Mesendoderm (in vitro differentiated cells): ENCODE data around the gene METTL1.
A peak's percentile ranks its signal among the peaks of the same experiment; 100 is the strongest.

Experiments
- DNase-seq: peaks from one replicate; pipeline ENCODE4 v3.0.0; 2013
- H2AK5ac ChIP-seq: 2 replicates; pipeline ENCODE4 v1.6.1; 2013; ENCODE audit warnings: low read length, inconsistent platforms
- H2BK120ac ChIP-seq: 2 replicates; pipeline ENCODE4 v1.6.1; 2013; ENCODE audit warnings: low read depth, mild to moderate bottlenecking, low read length, moderate library complexity, mixed read lengths
- H2BK15ac ChIP-seq: replicated peaks from 2 replicates; pipeline ENCODE4 v1.6.1; 2013; ENCODE audit warnings: low read depth, mild to moderate bottlenecking, moderate library complexity
- H2BK5ac ChIP-seq: 2 replicates; pipeline ENCODE4 v1.6.1; 2013; ENCODE audit warnings: low read length, inconsistent platforms
- H3K18ac ChIP-seq: 2 replicates; pipeline ENCODE4 v1.6.1; 2013; ENCODE audit warnings: mild to moderate bottlenecking, low read length, mixed read lengths
- H3K23ac ChIP-seq: one replicate; pipeline ENCODE4 v1.6.1; 2013; ENCODE audit warnings: low read length
- H3K27ac ChIP-seq: 2 replicates; pipeline ENCODE4 v1.5.1; 2013; ENCODE audit warnings: low read depth, mild to moderate bottlenecking, inconsistent platforms, low read length, moderate library complexity
- H3K27me3 ChIP-seq: 2 replicates; pipeline ENCODE4 v1.6.1; 2013; ENCODE audit warnings: low read length, control low read depth, mild to moderate bottlenecking, inconsistent platforms; ENCODE audit not compliant: insufficient read depth, poor library complexity
- H3K36me3 ChIP-seq: 2 replicates; pipeline ENCODE4 v1.6.1; 2013; ENCODE audit warnings: low read length, inconsistent platforms; ENCODE audit not compliant: control insufficient read depth, insufficient read depth
- H3K4ac ChIP-seq: one replicate; pipeline ENCODE4 v1.6.1; 2013; ENCODE audit warnings: low read depth, mild to moderate bottlenecking, low read length, moderate library complexity
- H3K4me1 ChIP-seq: 2 replicates; pipeline ENCODE4 v1.6.1; 2013; ENCODE audit warnings: low read depth, low read length, inconsistent platforms; ENCODE audit not compliant: control insufficient read depth
- H3K4me2 ChIP-seq: 2 replicates; pipeline ENCODE4 v1.6.1; 2013; ENCODE audit warnings: low read length
- H3K4me3 ChIP-seq: 2 replicates; pipeline ENCODE4 v1.5.1; 2013; ENCODE audit warnings: mild to moderate bottlenecking, low read length
- H3K56ac ChIP-seq: one replicate; pipeline ENCODE4 v1.6.1; 2013; ENCODE audit warnings: low read length
- H3K79me1 ChIP-seq: 2 replicates; pipeline ENCODE4 v1.6.1; 2013; ENCODE audit warnings: low read length, inconsistent platforms
- H3K79me2 ChIP-seq: 2 replicates; pipeline ENCODE4 v1.6.1; 2013; ENCODE audit warnings: mild to moderate bottlenecking, low read length; ENCODE audit not compliant: control insufficient read depth, insufficient read depth
- H3K9ac ChIP-seq: 2 replicates; pipeline ENCODE4 v1.6.1; 2013; ENCODE audit warnings: low read length, inconsistent platforms
- H4K5ac ChIP-seq: one replicate; pipeline ENCODE4 v1.6.1; 2013; ENCODE audit warnings: low read length
- H4K8ac ChIP-seq: one replicate; pipeline ENCODE4 v1.6.1; 2013; ENCODE audit warnings: low read depth, mild to moderate bottlenecking, control low read depth, low read length, moderate library complexity
- WGBS: extraction: QIAGEN DNeasy Blood & Tissue Kit; methylation state at CpG from one replicate; pipeline ENCODE4 v1.1.7; 2013; ENCODE audit warnings: low lambda C conversion rate, missing lambda C conversion rate; ENCODE audit not compliant: insufficient coverage; ENCODE audit errors: extremely low coverage; 5-methylcytosine and 5-hydroxymethylcytosine counted together

Gene METTL1

GRCh38 chr12:57737467-57738460 is 34.1 kb downstream of the METTL1 start:
- Histone ChIP-seq H3K18ac (no peak overlapping the region), H4K5ac (no peak overlapping the region), H3K56ac (no peak overlapping the region), H2BK5ac (no peak overlapping the region), H3K9ac (no peak overlapping the region), H3K79me2 (no peaks in the 10 kb centered on the region), H3K4me2 (peak overlapping the region; percentile 13), H3K79me1 (no peaks in the 10 kb centered on the region), H2BK120ac (no peak overlapping the region), H2AK5ac (no peak overlapping the region), H4K8ac (no peak overlapping the region), H3K4ac (no peak overlapping the region), H2BK15ac (no peak overlapping the region), H3K27me3 (peaks cover 62% of the 10 kb centered on the region), H3K23ac (peak overlapping the region; percentile 66), H3K4me3 (no peak overlapping the region), H3K27ac (no peak overlapping the region), H3K36me3 (no peaks in the 10 kb centered on the region), H3K4me1 (peaks cover 2% of the 10 kb centered on the region)
- WGBS, result no CpG with 5 or more reads among the region's 110 CpGs
- DNase-seq, result no peak

GRCh38 chr12:57736741-57737466 is 35.0 kb downstream of the METTL1 start:
- Histone ChIP-seq H4K8ac (no peak overlapping the region), H3K4me2 (peak overlapping the region; percentile 18), H3K79me1 (no peaks in the 10 kb centered on the region), H3K4ac (no peak overlapping the region), H3K56ac (peak overlapping the region; percentile 34), H2BK15ac (no peak overlapping the region), H3K36me3 (no peaks in the 10 kb centered on the region), H3K9ac (no peak overlapping the region), H2BK120ac (no peak overlapping the region), H2AK5ac (no peak overlapping the region), H3K18ac (no peak overlapping the region), H3K27me3 (peaks cover 65% of the 10 kb centered on the region), H3K79me2 (no peaks in the 10 kb centered on the region), H3K27ac (no peak overlapping the region), H4K5ac (no peak overlapping the region), H3K4me1 (peaks cover 2% of the 10 kb centered on the region), H3K4me3 (no peak overlapping the region), H3K23ac (peak overlapping the region; percentile 66), H2BK5ac (no peak overlapping the region)
- DNase-seq, result no peak
- WGBS, result no CpG with 5 or more reads among the region's 31 CpGs

GRCh38 chr12:57735952-57736740 is 35.8 kb downstream of the METTL1 start:
- Histone ChIP-seq H2AK5ac (no peak overlapping the region), H2BK5ac (no peak overlapping the region), H3K56ac (peak overlapping the region; percentile 34), H3K4me3 (no peak overlapping the region), H4K5ac (no peak overlapping the region), H3K18ac (no peak overlapping the region), H3K79me1 (no peaks in the 10 kb centered on the region), H2BK15ac (no peak overlapping the region), H2BK120ac (no peak overlapping the region), H3K4ac (no peak overlapping the region), H3K9ac (no peak overlapping the region), H4K8ac (no peak overlapping the region), H3K4me2 (peak overlapping the region; percentile 18), H3K79me2 (no peaks in the 10 kb centered on the region), H3K4me1 (peaks cover 2% of the 10 kb centered on the region), H3K27ac (no peak overlapping the region), H3K27me3 (peaks cover 65% of the 10 kb centered on the region), H3K23ac (no peak overlapping the region), H3K36me3 (no peaks in the 10 kb centered on the region)
- no CpG with 5 or more reads among the region's 49 CpGs for WGBS
- DNase-seq, result peak; percentile 83

GRCh38 chr12:57735198-57735855 is 36.6 kb downstream of the METTL1 start:
- no peak overlapping the region for H3K4me3 ChIP-seq
- no peaks in the 10 kb centered on the region for H3K79me2 ChIP-seq

GRCh38 chr12:57734591-57734990 is 37.3 kb downstream of the METTL1 start:
- H3K4me1 ChIP-seq, result peaks cover 2% of the 10 kb centered on the region
- WGBS, result no CpG with 5 or more reads among the region's 4 CpGs
- H4K5ac ChIP-seq, result no peak overlapping the region
- no peak overlapping the region for H2AK5ac ChIP-seq
- no peaks in the 10 kb centered on the region for H3K36me3 ChIP-seq
- H3K27ac ChIP-seq, result no peak overlapping the region
- H3K4me2 ChIP-seq, result no peak overlapping the region
- no peak for DNase-seq
- H2BK120ac ChIP-seq, result no peak overlapping the region
- H3K79me2 ChIP-seq, result no peaks in the 10 kb centered on the region
- H3K4ac ChIP-seq, result no peak overlapping the region
- H3K4me3 ChIP-seq, result no peak overlapping the region
- no peak overlapping the region for H3K18ac ChIP-seq
- no peak overlapping the region for H2BK15ac ChIP-seq
- no peak overlapping the region for H3K23ac ChIP-seq
- no peak overlapping the region for H4K8ac ChIP-seq
- H3K9ac ChIP-seq, result no peak overlapping the region
- H3K27me3 ChIP-seq, result peaks cover 60% of the 10 kb centered on the region
- no peaks in the 10 kb centered on the region for H3K79me1 ChIP-seq
- no peak overlapping the region for H2BK5ac ChIP-seq
- no peak overlapping the region for H3K56ac ChIP-seq

More at GRCh38 chr12:57735198-57735855, 36.6 kb downstream of the METTL1 start:
- H3K27me3 ChIP-seq, result peaks cover 63% of the 10 kb centered on the region
- H4K8ac ChIP-seq, result no peak overlapping the region
- H3K18ac ChIP-seq, result no peak overlapping the region
- H3K4me1 ChIP-seq, result peaks cover 2% of the 10 kb centered on the region
- H3K56ac ChIP-seq, result no peak overlapping the region
- H2BK5ac ChIP-seq, result no peak overlapping the region
- H2AK5ac ChIP-seq, result no peak overlapping the region
- H3K4ac ChIP-seq, result no peak overlapping the region
- H3K79me1 ChIP-seq, result no peaks in the 10 kb centered on the region
- no peak overlapping the region for H3K27ac ChIP-seq
- H3K23ac ChIP-seq, result no peak overlapping the region
- no CpG with 5 or more reads among the region's 8 CpGs for WGBS
- H2BK15ac ChIP-seq, result no peak overlapping the region
- no peaks in the 10 kb centered on the region for H3K36me3 ChIP-seq
- H3K9ac ChIP-seq, result no peak overlapping the region
- H3K4me2 ChIP-seq, result no peak overlapping the region
- H4K5ac ChIP-seq, result no peak overlapping the region
- H2BK120ac ChIP-seq, result no peak overlapping the region
- peak; percentile 56 for DNase-seq
